Measurements from ENCODE around the gene TGFB2. TPM values are rescaled to one million over a fixed set of nuclear protein-coding genes. Genes with fewer than 3 reads are reported as not detected.

Gene TGFB2
- total and polyA plus RNA-seq, 2 experiments from 2014 or later: 0.97 to 1.3 TPM

DNA sequence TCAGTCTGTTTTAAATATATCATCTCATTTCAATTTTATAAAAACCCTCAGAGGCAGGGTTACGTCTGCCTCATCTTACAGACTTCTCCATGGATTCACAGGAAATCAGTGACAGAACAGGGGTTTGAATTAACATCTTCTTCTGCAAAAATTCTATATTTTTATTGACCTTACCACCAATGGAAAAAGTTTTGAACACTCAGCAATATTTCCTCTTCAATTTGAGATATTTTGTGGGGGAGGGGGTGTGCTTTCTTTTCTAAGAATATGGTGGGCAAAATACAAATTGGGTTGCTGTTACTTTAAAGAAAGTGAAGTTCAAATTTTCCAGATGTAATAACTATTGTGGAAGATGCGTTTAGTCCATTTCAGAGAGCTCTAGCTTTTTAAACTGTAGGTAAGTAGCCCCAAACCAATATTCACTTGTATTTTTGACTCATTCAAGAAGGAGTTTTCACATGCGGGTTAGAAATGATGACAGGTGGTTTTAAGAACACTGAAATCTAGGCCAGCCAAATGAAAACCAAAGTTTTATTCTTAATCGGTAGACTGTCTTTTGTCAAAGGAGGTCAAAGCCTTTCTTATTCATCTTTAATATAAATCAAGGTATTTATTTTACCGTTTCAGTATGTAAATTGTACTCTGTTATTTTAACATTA lies 17.4 kb downstream of the TGFB2 start:
- H3K4me3 ChIP-seq: no peak overlapping the region
- in situ Hi-C loops (cut with MboI): loop anchor here (10.0 kb wide), 1 partner anchor 162 kb away; no protein-coding TSS in a partner anchor
- no peaks in the 10 kb centered on the region for H3K79me2 ChIP-seq (ENCODE audit: insufficient read depth)
- H2AFZ ChIP-seq: no peak overlapping the region
- H3K27ac ChIP-seq: no peak overlapping the region
- H3F3A ChIP-seq (ENCODE audit: insufficient read depth): no peaks in the 10 kb centered on the region
- no peaks in the 10 kb centered on the region for H3K9me2 ChIP-seq (ENCODE audit: insufficient read depth)
- H3K9me3 ChIP-seq (ENCODE audit: low read depth): no peaks in the 10 kb centered on the region
- TF ChIP-seq EZH2phosphoT487 (IDR thresholded peaks at IDR 0.05; ENCODE audit: insufficient read depth, low read depth): no peak
- no peak for TF ChIP-seq EZH2 (IDR thresholded peaks at IDR 0.05; ENCODE audit: insufficient read depth, poor library complexity, severe bottlenecking)
- no peak for DNase-seq
- H3K27me3 ChIP-seq (replicated peaks; ENCODE audit: insufficient read depth): no peaks in the 10 kb centered on the region
- no peak overlapping the region for H3K4me2 ChIP-seq (ENCODE audit: unreplicated experiment)
- peaks cover 12% of the 10 kb centered on the region for H3K4me1 ChIP-seq (ENCODE audit: insufficient read depth)
- WGBS, 2 experiments (ENCODE audit: low coverage in 1 of 2, low lambda C conversion rate in 2 of 2, missing lambda C conversion rate in 2 of 2): 94 to 95% methylated on average over 5 of the region's 5 CpGs
- no peaks in the 10 kb centered on the region for H3K36me3 ChIP-seq (ENCODE audit: low read depth)
- no peaks in the 10 kb centered on the region for H4K20me1 ChIP-seq (ENCODE audit: insufficient read depth)
- no peak overlapping the region for H3K9ac ChIP-seq

DNA sequence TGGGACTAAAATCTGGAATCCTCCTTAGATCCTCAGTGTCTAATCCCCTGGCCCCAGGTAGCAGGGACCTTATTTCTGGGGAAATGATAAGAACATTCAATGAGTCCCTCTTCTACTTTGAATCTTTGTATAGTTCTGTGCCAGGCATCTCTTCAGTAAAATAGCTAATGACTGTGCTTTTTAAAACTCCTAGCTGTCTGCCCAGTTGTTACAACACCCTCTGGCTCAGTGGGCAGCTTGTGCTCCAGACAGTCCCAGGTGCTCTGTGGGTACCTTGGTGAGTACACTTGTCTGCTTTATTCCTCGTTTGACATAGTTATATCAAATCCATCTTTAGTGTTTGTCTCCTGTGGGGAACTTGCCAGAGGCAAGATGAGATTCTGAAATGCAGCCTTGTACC lies 18.0 kb downstream of the TGFB2 start:
- no peaks in the 10 kb centered on the region for H3K27me3 ChIP-seq (replicated peaks; ENCODE audit: insufficient read depth)
- no peak overlapping the region for H3K4me3 ChIP-seq
- no peaks in the 10 kb centered on the region for H4K20me1 ChIP-seq (ENCODE audit: insufficient read depth)
- no peak for DNase-seq
- no peaks in the 10 kb centered on the region for H3K36me3 ChIP-seq (ENCODE audit: low read depth)
- H3F3A ChIP-seq (ENCODE audit: insufficient read depth): no peaks in the 10 kb centered on the region
- no peak overlapping the region for H3K27ac ChIP-seq
- no peaks in the 10 kb centered on the region for H3K9me3 ChIP-seq (ENCODE audit: low read depth)
- no peaks in the 10 kb centered on the region for H3K79me2 ChIP-seq (ENCODE audit: insufficient read depth)
- no peak overlapping the region for H3K9ac ChIP-seq
- H3K9me2 ChIP-seq (ENCODE audit: insufficient read depth): no peaks in the 10 kb centered on the region
- H3K4me1 ChIP-seq (ENCODE audit: insufficient read depth): peaks cover 12% of the 10 kb centered on the region
- no peak overlapping the region for H3K4me2 ChIP-seq (ENCODE audit: unreplicated experiment)
- no peak overlapping the region for H2AFZ ChIP-seq
- whole genome bisulfite sequencing, 2 experiments (ENCODE audit: low coverage in 1 of 2, low lambda C conversion rate in 2 of 2, missing lambda C conversion rate in 2 of 2): 78% methylated on average over 1 of the region's 1 CpG
- in situ Hi-C loops (cut with MboI): loop anchor here (10.0 kb wide), 1 partner anchor 162 kb away; no protein-coding TSS in a partner anchor
- no peak for TF ChIP-seq EZH2phosphoT487 (IDR thresholded peaks at IDR 0.05; ENCODE audit: insufficient read depth, low read depth)
- TF ChIP-seq EZH2 (IDR thresholded peaks at IDR 0.05; ENCODE audit: insufficient read depth, poor library complexity, severe bottlenecking): no peak

DNA sequence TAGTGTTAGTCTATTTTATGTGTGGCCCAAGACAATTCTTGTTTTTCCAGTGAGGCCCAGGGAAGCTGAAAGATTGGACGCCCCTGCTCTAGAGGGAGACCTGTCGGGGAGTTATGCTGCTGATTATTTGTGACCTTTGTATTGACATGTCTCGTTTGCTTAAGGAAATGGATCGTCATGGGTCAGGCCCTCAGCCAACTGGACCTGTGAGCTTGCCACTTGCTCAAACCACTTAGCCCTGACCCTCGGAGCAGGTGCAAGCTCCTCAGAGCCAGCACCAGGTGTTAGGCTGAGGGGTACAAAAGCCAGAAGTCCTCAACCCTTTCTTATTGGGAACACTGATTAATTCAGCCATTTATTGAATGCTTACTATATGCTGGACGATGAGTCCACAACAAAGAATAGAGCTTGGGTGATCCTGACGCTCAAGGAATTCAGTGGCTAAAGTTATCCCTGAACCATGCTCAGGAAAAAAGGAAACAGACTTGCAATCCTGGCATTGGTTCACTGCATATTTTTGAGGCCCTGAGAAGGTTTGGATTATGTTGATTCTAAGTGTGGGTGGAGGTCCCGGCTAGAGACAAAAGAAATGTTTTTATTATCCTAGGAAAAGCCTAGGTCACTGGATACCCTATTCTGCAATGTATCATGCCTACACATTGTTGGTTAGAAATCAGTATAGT lies 19.0 kb downstream of the TGFB2 start:
- Histone ChIP-seq H3F3A (ENCODE audit: insufficient read depth) (no peaks in the 10 kb centered on the region), H3K27me3 (replicated peaks; ENCODE audit: insufficient read depth) (no peaks in the 10 kb centered on the region), H3K9ac (no peak overlapping the region), H3K4me2 (ENCODE audit: unreplicated experiment) (no peak overlapping the region), H3K79me2 (ENCODE audit: insufficient read depth) (no peaks in the 10 kb centered on the region), H3K27ac (no peak overlapping the region), H3K4me1 (ENCODE audit: insufficient read depth) (peaks cover 12% of the 10 kb centered on the region), H2AFZ (no peak overlapping the region), H3K9me2 (ENCODE audit: insufficient read depth) (no peaks in the 10 kb centered on the region), H4K20me1 (ENCODE audit: insufficient read depth) (no peaks in the 10 kb centered on the region), H3K9me3 (ENCODE audit: low read depth) (no peaks in the 10 kb centered on the region), H3K36me3 (ENCODE audit: low read depth) (no peaks in the 10 kb centered on the region), H3K4me3 (no peak overlapping the region)
- TF ChIP-seq EZH2 (IDR thresholded peaks at IDR 0.05; ENCODE audit: insufficient read depth, poor library complexity, severe bottlenecking): no peak
- TF ChIP-seq EZH2phosphoT487 (IDR thresholded peaks at IDR 0.05; ENCODE audit: insufficient read depth, low read depth): no peak
- WGBS, 2 experiments (ENCODE audit: low coverage in 1 of 2, low lambda C conversion rate in 2 of 2, missing lambda C conversion rate in 2 of 2): 89 to 90% methylated on average over 8 of the region's 8 CpGs
- DNase-seq: no peak
- in situ Hi-C loops (cut with MboI): loop anchor here (10.0 kb wide), 1 partner anchor 161 kb away; no protein-coding TSS in a partner anchor

DNA sequence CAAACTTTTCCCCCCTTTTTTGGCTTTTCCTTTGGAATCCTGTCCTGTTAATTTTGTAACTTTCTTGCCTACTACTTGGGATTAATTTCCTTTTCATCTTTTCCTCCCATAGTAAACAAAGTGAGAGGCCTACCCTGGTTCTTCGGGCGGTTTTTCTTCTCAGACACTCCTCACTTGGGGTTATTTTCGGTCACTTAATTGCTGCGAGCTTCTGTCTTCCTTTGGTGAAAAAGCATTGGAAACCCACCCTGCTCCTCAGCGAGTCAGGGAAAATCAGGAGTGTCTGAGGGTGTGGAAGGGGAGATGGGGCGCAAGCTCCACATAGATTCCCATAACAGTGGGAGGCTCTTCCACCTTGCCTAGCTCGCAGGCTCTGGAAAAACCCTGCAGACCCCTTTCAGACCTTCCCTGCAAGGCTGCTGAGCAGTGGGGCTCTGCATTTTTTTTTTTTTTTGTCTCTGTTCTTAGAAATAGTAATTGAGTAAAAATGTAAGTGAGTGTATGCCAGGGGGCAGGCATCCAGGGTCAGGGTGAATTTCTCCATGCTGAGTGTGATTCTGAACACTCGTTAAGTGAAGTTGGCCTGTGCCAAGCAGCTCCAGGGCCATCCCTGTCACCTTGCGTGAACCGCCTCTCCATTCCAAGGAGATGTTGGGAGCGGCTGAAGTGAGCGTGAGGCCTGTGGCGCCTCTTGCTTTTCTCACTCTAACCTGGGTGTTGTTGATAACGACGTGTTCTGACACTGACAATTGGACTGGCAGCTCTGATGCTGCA lies 20.3 kb downstream of the TGFB2 start:
- no peak overlapping the region for H3K9ac ChIP-seq
- no peak overlapping the region for H3K27ac ChIP-seq
- in situ Hi-C loops (cut with MboI): loop anchor here (10.0 kb wide), 1 partner anchor 159 kb away; no protein-coding TSS in a partner anchor

More for the DNA sequence above, 20.3 kb downstream of the TGFB2 start:
- peak; percentile 61 for DNase-seq
- WGBS, 2 experiments (ENCODE audit: low coverage in 1 of 2, low lambda C conversion rate in 2 of 2, missing lambda C conversion rate in 2 of 2): 54 to 57% methylated on average over 15 of the region's 15 CpGs
- H3K27me3 ChIP-seq (replicated peaks; ENCODE audit: insufficient read depth): no peaks in the 10 kb centered on the region
- H3K4me1 ChIP-seq (ENCODE audit: insufficient read depth): peaks cover 24% of the 10 kb centered on the region
- no peaks in the 10 kb centered on the region for H3K9me3 ChIP-seq (ENCODE audit: low read depth)
- H2AFZ ChIP-seq: no peak overlapping the region
- no peaks in the 10 kb centered on the region for H3K36me3 ChIP-seq (ENCODE audit: low read depth)
- no peak overlapping the region for H3K4me3 ChIP-seq
- no peaks in the 10 kb centered on the region for H4K20me1 ChIP-seq (ENCODE audit: insufficient read depth)
- no peak overlapping the region for H3K4me2 ChIP-seq (ENCODE audit: unreplicated experiment)
- no peaks in the 10 kb centered on the region for H3K9me2 ChIP-seq (ENCODE audit: insufficient read depth)
- H3F3A ChIP-seq (ENCODE audit: insufficient read depth): peaks cover 12% of the 10 kb centered on the region
- H3K79me2 ChIP-seq (ENCODE audit: insufficient read depth): no peaks in the 10 kb centered on the region
- no peak for TF ChIP-seq EZH2phosphoT487 (IDR thresholded peaks at IDR 0.05; ENCODE audit: insufficient read depth, low read depth)
- TF ChIP-seq EZH2 (IDR thresholded peaks at IDR 0.05; ENCODE audit: insufficient read depth, poor library complexity, severe bottlenecking): no peak

All from GM23248 (cell line).